Chondrocyte (in vitro differentiated cells): ENCODE measurements around the gene ETFDH. TPM values are rescaled to one million over a fixed set of nuclear protein-coding genes. Genes with fewer than 3 reads are reported as not detected.

ENCODE experiments used
- DNase-seq: peaks from one replicate; pipeline ENCODE4 v3.0.0; 2021; ENCODE audit warnings: mixed read lengths, low spot score
- H3K27ac Mint-ChIP-seq: one replicate; pipeline ENCODE4 v1.8.0; 2021; ENCODE audit warnings: mild to moderate bottlenecking, moderate library complexity, mixed read lengths; ENCODE audit not compliant: unreplicated experiment
- H3K27me3 Mint-ChIP-seq: 2 replicates; pipeline ENCODE4 v1.8.0; 2021; ENCODE audit warnings: low read depth, mixed read lengths
- H3K36me3 Mint-ChIP-seq: 2 replicates; pipeline ENCODE4 v1.8.0; 2021; ENCODE audit warnings: low read depth, mixed read lengths
- H3K4me1 Mint-ChIP-seq: 2 replicates; pipeline ENCODE4 v1.8.0; 2021; ENCODE audit warnings: low read depth, mild to moderate bottlenecking, mixed read lengths
- H3K4me3 Mint-ChIP-seq: one replicate; pipeline ENCODE4 v1.8.0; 2021; ENCODE audit warnings: mild to moderate bottlenecking, moderate library complexity, mixed read lengths; ENCODE audit not compliant: unreplicated experiment
- H3K9me3 Mint-ChIP-seq: 2 replicates; pipeline ENCODE4 v1.8.0; 2021; ENCODE audit warnings: low read depth, mixed read lengths
- total RNA-seq: library from RNA; stranded (reverse); gene quantifications from 3 replicates; pipeline ENCODE4 v1.2.1, GENCODE V29; 2021
- TF ChIP-seq, protein P1 (sequence below): fragments of 200-600 bp; sonication (generic); IDR thresholded peaks from 2 replicates; pipeline ENCODE4 v1.5.0; 2021; ENCODE audit warnings: antibody characterized with exemption, mild to moderate bottlenecking, moderate library complexity

Gene ETFDH
- total RNA-seq, 1 donor from 2014 or later: 23.0 TPM

DNA sequence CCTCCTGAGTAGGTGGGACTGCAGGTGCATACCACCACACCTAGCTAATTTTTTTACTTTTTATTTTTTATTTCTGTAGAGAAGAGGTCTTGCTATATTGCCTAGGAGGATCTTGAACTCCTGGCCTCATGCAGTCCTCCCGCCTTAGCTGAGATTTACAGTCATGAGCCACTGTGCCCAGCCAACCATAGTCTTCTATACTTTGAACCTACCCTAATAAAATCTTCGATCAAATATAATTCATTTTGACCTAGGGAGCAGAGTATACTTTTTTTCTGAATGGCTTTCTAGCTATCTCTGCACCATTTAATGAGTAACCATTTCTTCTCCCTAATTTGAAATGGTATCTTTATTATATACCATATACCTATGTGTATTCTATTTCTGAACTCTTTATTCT, 6.7 kb downstream of the ETFDH start:
- H3K9me3 Mint-ChIP-seq: no peaks in the 10 kb centered on the region
- no peaks in the 10 kb centered on the region for H3K27me3 Mint-ChIP-seq
- H3K27ac Mint-ChIP-seq: no peak overlapping the region
- no peak overlapping the region for H3K4me3 Mint-ChIP-seq
- TF ChIP-seq, protein P1, sequence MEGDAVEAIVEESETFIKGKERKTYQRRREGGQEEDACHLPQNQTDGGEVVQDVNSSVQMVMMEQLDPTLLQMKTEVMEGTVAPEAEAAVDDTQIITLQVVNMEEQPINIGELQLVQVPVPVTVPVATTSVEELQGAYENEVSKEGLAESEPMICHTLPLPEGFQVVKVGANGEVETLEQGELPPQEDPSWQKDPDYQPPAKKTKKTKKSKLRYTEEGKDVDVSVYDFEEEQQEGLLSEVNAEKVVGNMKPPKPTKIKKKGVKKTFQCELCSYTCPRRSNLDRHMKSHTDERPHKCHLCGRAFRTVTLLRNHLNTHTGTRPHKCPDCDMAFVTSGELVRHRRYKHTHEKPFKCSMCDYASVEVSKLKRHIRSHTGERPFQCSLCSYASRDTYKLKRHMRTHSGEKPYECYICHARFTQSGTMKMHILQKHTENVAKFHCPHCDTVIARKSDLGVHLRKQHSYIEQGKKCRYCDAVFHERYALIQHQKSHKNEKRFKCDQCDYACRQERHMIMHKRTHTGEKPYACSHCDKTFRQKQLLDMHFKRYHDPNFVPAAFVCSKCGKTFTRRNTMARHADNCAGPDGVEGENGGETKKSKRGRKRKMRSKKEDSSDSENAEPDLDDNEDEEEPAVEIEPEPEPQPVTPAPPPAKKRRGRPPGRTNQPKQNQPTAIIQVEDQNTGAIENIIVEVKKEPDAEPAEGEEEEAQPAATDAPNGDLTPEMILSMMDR: no peak
- DNase-seq: no peak
- peaks cover 2% of the 10 kb centered on the region for H3K36me3 Mint-ChIP-seq
- H3K4me1 Mint-ChIP-seq: no peaks in the 10 kb centered on the region

DNA sequence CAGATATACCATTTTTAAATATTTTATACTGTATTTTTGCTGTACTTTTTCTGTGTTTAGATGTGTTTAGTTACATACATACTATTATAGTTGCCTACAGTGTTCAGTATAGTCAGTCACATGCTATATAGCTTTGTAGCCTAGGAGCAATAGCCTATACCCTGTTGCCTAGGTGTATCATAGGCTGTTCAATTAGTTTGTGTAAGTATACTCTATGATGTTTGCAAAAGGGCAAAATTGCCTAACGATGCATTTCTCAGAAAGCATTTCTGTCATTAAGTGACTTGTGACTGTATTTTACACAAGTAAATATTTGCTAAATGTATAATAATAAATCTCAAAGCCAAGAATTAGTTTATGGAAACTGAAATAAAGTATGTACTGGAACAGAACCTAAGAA, 9.5 kb downstream of the ETFDH start:
- no peak overlapping the region for H3K4me3 Mint-ChIP-seq
- DNase-seq: no peak
- TF ChIP-seq, protein P1: no peak
- no peak overlapping the region for H3K27ac Mint-ChIP-seq
- no peaks in the 10 kb centered on the region for H3K27me3 Mint-ChIP-seq
- H3K4me1 Mint-ChIP-seq: no peaks in the 10 kb centered on the region
- H3K36me3 Mint-ChIP-seq: peaks cover 9% of the 10 kb centered on the region
- H3K9me3 Mint-ChIP-seq: no peaks in the 10 kb centered on the region

DNA sequence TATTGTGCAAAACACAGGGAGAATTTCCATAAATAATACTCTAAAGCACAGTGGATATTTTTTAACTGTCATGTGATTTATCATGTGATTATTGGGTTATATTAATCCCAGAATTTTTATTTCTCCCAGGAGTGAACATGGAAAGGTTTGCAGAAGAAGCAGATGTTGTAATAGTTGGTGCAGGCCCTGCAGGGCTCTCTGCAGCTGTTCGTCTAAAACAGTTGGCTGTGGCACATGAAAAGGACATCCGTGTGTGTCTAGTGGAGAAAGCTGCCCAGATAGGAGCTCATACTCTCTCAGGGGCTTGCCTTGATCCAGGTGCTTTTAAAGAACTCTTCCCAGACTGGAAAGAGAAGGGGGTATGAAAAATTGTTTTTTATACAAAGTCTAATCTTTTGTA, 10.0 kb downstream of the ETFDH start:
- no peak overlapping the region for H3K4me3 Mint-ChIP-seq
- no peaks in the 10 kb centered on the region for H3K27me3 Mint-ChIP-seq
- peaks cover 9% of the 10 kb centered on the region for H3K36me3 Mint-ChIP-seq
- H3K27ac Mint-ChIP-seq: no peak overlapping the region
- no peaks in the 10 kb centered on the region for H3K4me1 Mint-ChIP-seq
- TF ChIP-seq, protein P1: no peak
- no peak for DNase-seq
- H3K9me3 Mint-ChIP-seq: no peaks in the 10 kb centered on the region

DNA sequence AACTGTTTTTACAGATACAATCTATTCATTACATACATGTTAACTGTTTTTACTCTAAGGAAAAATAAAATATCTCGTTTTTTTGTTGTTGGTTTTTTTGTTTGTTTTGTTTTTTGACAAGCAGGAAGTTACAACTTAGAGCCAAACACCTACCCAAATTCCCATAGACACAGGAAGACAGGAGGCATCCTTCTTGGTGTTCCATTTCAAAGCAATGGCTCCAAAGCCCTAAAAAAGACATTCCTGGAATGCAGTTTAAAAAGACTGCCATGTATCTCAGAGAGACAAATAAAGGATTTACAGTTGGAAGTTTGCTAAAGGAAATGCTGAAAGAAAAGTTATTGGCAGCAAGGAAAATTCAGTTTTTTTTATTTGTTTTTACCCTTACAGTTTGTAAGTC, 16.7 kb downstream of the ETFDH start:
- Mint-ChIP-seq H3K27me3 (no peaks in the 10 kb centered on the region), H3K4me1 (no peaks in the 10 kb centered on the region), H3K27ac (no peak overlapping the region), H3K9me3 (no peaks in the 10 kb centered on the region), H3K36me3 (peaks cover 13% of the 10 kb centered on the region), H3K4me3 (no peak overlapping the region)
- TF ChIP-seq, protein P1: no peak
- DNase-seq: no peak

DNA sequence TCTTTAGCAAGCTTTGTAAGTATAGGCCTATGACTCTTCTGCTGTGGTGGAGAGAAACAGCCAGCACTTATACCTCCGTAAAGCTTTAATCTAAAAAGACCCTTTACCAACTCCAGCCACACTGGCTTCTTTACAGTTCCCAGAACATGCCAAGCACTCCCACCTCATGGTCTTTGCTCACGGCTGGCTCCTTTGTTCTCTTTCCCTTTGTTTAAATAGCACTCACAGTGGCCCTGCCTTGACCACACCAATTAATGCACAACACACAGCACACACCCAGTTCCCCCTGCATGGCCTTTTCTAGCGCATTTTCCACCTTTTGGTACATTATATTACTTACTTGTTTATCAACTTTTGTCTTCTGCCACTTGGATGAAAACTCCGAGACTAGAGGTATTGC, 32.2 kb downstream of the ETFDH start:
- Mint-ChIP-seq H3K27ac (no peak overlapping the region), H3K27me3 (no peaks in the 10 kb centered on the region), H3K36me3 (peaks cover 16% of the 10 kb centered on the region), H3K4me1 (no peaks in the 10 kb centered on the region), H3K9me3 (no peaks in the 10 kb centered on the region), H3K4me3 (no peak overlapping the region)
- TF ChIP-seq, protein P1: no peak
- DNase-seq: no peak
